Liver (tissue), 2 donors: ENCODE data around the gene RARRES1.

Experiments
- RXRA ChIP-seq, 2 donors: IDR thresholded peaks; 2 replicates each; pipeline ENCODE4 v1.6.1; 2017 to 2018; ENCODE audit warnings: antibody characterized with exemption in 2 of 2, mild to moderate bottlenecking in 1 of 2
- TAF1 ChIP-seq: conservative IDR thresholded peaks from 2 replicates; pipeline ENCODE4 v1.6.1; 2016; ENCODE audit warnings: antibody characterized with exemption, mild to moderate bottlenecking
- donor health status: healthy.

- TF ChIP-seq RXRA (IDR thresholded peaks at IDR 0.05), result no peak
- no peak for TF ChIP-seq TAF1
Observed at GRCh38 chr3:158703566-158703965, 28.7 kb downstream of the RARRES1 start.
